Coronary artery (tissue), 2 donors: ENCODE measurements around the gene CARS1.

Experiments
- DNase-seq: peaks from one replicate; pipeline ENCODE4 v3.0.0-alpha.2; 2017; ENCODE audit warnings: low spot score
- H3K27ac ChIP-seq, 2 donors: fragments of 200-600 bp; sonication (generic); one replicate each; pipeline ENCODE4 v1.5.1; 2016 to 2019
- H3K4me3 ChIP-seq: fragments of 200-600 bp; sonication (generic); 2 replicates; pipeline ENCODE4 v1.5.1; 2016; ENCODE audit warnings: mild to moderate bottlenecking, moderate library complexity
- TF ChIP-seq, protein P1 (sequence below): fragments of 200-600 bp; sonication (generic); IDR thresholded peaks from one replicate; pipeline ENCODE4 v1.5.1; 2019; ENCODE audit warnings: antibody characterized with exemption

The CARS1 gene

DNA sequence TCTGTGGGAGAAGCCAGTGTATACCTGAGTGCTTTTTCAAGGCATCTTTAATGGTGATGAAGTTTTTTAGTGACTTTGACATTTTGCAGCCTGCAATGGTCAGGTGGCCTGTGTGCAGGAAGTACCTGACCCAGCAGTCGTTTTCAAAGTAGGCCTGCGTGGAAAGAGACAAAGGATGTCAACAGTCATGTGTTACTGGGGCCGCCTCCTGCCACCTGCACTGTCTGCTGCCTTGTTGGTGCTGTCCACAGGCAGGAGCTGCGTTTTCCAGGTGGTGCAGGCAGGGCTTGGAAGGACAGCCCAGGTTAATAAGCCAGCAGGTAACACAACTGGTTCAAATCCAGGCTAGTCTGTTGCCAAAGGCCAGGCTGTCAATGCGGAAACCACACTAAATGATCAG lies 38.6 kb downstream of the CARS1 start:
- no peak for DNase-seq
- no peak overlapping the region for H3K4me3 ChIP-seq
- H3K27ac ChIP-seq = no peak overlapping the region
- TF ChIP-seq, protein P1, sequence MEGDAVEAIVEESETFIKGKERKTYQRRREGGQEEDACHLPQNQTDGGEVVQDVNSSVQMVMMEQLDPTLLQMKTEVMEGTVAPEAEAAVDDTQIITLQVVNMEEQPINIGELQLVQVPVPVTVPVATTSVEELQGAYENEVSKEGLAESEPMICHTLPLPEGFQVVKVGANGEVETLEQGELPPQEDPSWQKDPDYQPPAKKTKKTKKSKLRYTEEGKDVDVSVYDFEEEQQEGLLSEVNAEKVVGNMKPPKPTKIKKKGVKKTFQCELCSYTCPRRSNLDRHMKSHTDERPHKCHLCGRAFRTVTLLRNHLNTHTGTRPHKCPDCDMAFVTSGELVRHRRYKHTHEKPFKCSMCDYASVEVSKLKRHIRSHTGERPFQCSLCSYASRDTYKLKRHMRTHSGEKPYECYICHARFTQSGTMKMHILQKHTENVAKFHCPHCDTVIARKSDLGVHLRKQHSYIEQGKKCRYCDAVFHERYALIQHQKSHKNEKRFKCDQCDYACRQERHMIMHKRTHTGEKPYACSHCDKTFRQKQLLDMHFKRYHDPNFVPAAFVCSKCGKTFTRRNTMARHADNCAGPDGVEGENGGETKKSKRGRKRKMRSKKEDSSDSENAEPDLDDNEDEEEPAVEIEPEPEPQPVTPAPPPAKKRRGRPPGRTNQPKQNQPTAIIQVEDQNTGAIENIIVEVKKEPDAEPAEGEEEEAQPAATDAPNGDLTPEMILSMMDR = no peak

DNA sequence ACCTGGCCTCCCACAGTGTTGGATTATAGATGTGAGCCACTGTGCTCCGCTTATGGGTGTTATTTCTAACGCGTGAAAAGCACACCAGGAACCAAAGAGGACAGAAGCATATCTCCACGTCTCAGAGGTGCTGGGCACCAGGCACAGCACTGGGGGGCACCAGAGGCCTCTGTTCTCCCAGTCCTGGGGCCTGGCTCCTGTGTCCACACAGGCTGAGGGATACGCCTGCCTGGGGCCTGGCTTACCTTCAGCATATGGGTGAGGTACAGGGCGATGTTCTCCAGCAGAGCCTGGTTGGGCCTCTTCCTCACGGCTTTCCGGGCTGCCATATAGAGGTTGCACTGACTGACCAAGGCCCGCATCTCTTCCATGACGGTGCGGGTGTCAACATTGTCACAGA lies 40.4 kb downstream of the CARS1 start:
- TF ChIP-seq, protein P1 = no peak
- no peak for DNase-seq
- no peak overlapping the region for H3K27ac ChIP-seq
- no peak overlapping the region for H3K4me3 ChIP-seq

DNA sequence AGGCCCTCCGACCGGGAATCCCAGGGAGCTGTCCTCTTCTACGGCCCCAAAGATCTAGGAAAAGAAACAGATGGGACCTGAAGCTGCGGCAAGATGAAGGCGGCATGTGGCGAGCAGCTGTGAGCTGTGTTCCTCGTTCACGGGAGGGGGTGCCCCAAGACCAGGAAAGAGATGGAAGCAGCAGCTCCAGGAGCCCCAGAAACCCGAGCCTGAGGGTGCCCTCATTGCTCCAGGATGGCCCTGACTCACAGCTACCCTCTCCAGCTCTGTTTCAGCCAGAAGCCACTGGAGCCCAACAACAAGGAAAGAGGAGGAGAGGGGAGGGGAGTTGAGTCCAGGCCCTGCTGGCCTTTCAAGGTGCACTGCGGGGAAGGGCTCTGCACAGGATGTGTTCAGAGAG lies 41.4 kb downstream of the CARS1 start:
- TF ChIP-seq, protein P1 = no peak
- Histone ChIP-seq H3K27ac (no peak overlapping the region), H3K4me3 (no peak overlapping the region)
- DNase-seq = no peak

DNA sequence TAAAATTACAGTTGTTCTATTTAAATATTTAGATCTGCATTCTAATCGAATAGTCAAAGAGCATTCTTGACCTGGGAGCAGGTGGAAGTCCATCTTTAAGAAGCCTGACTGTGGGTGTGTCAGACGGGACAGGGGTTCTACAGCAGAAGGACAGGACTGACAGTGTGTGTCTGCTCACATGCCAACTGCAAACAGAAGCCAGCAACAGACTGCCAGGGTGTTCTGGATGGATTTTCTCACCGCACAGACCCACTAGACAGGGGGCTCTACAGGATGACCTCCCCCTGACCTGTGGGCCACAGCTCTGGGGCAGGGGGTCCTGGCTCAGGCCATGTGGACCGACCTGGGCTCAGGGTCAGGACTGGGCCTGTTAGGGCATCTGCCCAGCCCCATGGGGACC lies 42.3 kb downstream of the CARS1 start:
- no peak overlapping the region for H3K4me3 ChIP-seq
- TF ChIP-seq, protein P1 = no peak
- no peak overlapping the region for H3K27ac ChIP-seq
- no peak for DNase-seq

DNA sequence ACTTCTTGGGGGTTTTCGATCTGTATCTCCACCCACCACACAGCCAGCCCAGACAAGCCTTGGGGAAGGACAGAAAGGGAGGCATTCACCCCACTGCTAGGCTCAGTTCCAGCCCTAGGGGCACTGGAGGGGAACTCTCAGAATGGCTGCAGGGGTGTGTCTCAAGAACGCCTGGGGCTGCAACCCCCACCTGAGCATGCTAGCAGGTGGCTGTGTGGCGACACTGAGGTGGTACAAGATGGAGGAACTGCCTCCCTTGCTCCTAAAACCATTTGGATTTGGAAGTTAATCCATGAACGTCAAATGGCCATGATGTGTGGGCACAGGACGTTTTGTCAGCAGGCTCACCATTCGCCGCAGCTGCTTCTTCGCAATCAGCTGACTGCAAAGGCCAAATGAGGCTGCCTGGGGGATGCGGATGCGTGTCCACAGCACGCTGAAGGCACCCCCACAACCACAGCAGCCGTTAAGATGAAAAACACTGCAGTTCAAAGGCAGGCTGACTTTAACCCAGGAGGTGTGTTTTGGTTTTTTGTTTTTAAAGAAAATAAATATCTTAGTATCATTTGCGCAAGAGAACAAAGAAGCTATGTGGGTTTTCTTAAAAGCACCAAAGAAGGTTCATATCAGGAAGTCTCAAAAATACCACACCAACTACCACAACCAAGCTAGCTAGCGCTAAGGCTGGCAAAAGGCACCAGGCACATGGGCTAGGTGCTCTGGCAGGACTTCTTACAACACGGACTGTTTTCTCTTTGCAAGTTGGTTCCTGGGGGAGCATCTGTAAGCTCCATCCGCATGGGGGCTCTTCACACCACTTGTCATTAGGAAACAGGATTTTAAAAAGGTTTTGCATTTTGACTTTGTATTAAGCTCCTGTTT lies 42.9 kb downstream of the CARS1 start:
- DNase-seq = no peak
- Histone ChIP-seq H3K4me3 (no peak overlapping the region), H3K27ac (no peak overlapping the region)
- TF ChIP-seq, protein P1 = no peak

DNA sequence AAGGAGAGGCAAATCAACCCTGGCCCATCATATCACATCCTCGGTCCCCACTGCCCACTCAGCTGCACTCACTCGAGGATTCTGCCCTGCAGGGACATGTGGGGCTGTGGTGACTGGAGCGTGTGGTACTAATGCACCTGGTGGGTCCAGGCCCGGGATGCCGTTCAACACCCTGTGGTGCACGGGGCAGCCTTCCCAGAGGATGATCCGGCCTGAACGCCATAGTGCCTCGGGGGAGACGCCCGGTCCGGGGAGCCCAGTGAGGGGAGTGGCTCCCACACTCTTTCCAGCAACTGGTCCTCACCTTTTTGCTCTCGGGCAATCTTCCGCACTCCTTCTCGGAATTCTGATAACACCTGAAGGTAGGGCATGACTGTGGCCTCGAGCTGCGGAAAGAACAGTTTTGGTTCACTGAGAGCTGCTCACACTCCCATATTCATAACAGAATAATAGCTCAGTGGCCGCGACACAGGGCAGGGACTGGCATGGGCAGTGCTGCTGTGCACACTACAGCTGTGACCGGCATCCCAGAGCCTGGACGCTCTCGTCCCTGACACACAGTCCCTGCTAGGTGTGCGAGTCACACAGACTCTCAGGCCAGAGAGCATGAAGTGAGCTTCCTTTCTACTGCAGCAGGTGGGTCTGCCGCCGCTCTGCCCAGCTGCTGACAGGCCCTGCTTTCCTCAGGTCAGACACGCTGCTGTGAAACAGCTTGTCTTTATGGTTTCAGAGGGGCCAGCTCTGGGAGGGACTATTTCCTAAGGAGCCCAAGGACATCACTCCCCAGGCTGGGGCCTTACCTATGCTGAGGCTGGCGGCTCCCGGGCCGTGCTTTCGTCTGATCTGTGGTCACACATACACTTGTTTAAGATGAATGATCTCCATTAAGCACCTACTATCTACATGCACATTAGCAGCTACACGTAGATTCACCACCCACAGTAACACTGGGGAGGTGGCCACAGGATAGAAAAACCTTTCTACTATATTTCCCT lies 45.0 kb downstream of the CARS1 start:
- TF ChIP-seq, protein P1 = no peak
- no peak for DNase-seq
- H3K4me3 ChIP-seq = no peak overlapping the region
- no peak overlapping the region for H3K27ac ChIP-seq
